GM21360 (cell line): ENCODE data around the gene PCARE.
"Not testable (repeated sequence)": the region's sequence is repeated elsewhere in the genome, so short reads cannot be mapped to it uniquely, and the experiment has no call there.

Experiments used
- ATAC-seq: cut with Tn5 transposase; IDR thresholded peaks from one replicate; pipeline ENCODE4 v1.9.1; 2021; ENCODE audit warnings: mild to moderate bottlenecking, moderate library complexity; ENCODE audit not compliant: unreplicated experiment

The PCARE gene

DNA sequence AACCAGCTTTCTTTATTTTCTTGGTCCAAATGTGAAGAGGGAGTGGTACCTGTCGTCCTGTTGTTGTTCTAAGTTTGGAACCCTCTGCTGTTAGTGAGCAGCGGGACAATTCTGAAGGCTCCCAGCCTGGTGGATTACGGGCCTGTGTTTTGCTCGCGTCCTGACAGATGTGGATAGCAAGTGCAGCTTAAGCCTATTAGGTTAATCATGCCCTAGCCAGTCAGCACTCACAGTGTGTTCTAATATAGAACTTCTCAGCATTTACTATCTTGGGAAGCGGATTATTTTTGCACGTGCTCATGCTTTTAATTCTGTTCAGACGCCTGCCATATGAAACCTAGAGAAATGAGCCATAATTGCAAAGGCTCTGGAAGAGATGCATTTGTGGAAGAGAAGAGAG, at the start of gene PCARE:
TSS of gene PCARE (minus strand) at position 113 of the 400 bp plus-strand sequence. CDS start 262 bp downstream, outside the sequence.
- ATAC-seq = no peak

- no peak for ATAC-seq
Observed at GRCh38 chr2:29123617-29124349, 49.5 kb upstream of the PCARE start.

DNA sequence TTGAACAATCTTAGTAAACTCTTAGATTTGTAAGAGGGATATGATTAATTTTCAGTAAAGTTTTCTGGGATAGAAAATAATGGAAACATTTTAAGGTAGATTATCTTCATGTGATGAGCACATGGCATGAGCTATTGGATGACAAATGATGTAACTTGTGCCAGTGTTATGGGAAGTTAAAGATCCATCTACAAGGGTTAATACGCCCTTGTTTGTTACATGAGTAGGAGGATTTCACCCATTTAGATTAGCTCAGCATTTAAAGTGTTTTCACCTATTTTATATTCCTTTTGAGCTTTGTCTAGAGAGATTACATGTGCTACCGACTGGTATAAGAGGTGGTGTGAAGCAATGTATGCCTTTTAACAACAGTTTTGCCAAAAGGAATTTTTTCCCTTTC, 46.5 kb upstream of the PCARE start:
- ATAC-seq = no peak

DNA sequence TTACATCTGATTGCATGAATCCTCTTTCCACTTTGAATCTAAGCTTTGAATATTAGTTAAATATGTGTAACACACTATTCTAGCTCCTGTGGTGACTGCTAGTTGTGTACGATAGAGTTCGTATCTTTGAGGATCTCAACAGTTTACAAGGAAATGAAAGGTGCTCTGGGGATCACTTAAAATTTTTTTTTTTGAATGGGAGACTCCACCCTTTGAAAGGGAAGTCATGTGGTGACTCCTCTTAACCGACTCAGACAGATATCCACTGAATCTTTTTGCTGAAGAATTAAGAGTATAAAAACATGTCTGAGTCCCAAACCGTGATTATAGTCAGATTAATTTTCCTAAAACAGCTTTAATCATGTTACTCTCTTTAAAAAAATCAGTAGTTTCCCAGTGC, 44.9 kb upstream of the PCARE start:
- no peak for ATAC-seq

GRCh38 chr2:29117636-29118303, 43.4 kb upstream of the PCARE start:
- no peak for ATAC-seq

GRCh38 chr2:29115797-29116781, 41.8 kb upstream of the PCARE start:
- peak; percentile 7 for ATAC-seq

DNA sequence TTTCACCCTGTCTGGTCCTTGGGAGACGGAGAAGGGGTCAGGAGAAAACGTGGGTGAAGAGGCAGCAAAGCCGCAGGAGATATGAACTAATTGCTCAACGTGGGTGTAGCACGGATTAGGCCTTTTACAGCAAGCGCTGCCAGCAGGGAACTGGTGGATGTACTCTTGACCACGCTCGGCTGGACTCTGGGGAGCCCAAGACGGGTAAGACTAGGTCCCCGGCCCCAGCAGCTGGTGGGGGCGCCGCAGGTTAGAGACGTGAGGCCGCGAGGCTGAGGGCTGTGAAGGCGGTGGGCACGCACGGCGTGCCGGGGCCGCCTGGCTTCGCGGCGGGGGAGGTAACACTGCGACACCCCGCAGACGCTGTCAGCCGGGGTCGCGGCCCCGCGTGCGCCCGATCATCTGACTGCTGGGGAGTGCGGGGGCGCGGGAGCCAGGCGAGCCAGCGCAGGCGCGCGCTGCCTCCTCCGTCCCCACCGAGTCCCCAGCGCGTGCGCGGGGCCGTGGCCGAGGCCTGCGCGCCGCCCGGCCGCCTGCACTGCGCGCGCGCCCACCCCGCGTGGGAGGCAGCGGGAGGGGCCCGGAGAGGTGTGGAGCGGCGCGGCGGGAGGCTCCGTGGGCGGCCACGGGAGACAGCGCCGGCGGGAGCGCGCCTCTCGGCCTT, 40.8 kb upstream of the PCARE start, which contains the start of gene CLIP4:
TSS of gene CLIP4 (plus strand) at position 470 of the 664 bp plus-strand sequence. CDS start 5,974 bp downstream, outside the sequence.
- ATAC-seq = peak; percentile 44

DNA sequence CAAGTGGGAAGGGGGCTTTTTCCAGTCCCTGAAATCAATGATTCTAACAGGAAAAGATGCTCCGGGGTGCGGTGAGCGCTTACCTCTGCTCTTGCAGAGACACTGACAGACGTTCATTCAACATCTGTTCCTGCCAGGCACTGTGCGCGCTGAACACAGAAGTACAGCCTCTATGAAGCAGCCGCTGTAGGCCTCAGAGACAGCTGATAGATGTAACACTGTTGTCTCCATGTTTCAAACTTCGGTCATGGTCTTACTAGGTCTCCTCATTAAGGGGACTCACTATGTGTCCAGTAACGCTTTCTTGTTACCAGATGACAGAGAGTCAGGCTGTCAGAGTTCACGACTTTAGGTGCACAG, 40.2 kb upstream of the PCARE start:
- no peak for ATAC-seq

DNA sequence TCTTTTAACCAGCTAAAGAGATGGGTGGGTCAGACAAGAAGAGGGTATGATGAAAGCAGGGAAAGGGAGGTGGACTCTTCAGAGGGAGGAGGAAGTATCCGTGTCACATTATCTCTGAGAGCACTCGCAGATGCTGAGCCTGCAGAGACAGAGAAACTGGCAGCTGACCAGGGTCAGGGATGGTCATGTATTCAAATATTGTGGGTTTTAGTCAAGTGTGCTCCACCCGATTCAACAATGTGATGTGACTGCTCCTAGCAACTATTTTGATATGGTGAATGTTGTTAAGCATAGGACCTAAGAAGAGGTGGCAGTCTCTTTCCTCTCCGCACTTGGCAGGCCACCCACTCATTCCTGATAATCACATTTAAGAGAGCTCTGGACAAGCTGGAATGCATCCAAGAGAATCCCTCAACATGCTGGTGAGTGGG, 39.6 kb upstream of the PCARE start:
- no peak for ATAC-seq

- ATAC-seq = no peak
Observed at GRCh38 chr2:29113027-29113686, 38.8 kb upstream of the PCARE start.

- ATAC-seq = no peak
Observed at GRCh38 chr2:29112379-29112778, 38.1 kb upstream of the PCARE start.

- no peak for ATAC-seq
Observed at GRCh38 chr2:29110916-29111535, 36.7 kb upstream of the PCARE start.

- no peak for ATAC-seq
Observed at GRCh38 chr2:29109246-29109645, 34.9 kb upstream of the PCARE start.

DNA sequence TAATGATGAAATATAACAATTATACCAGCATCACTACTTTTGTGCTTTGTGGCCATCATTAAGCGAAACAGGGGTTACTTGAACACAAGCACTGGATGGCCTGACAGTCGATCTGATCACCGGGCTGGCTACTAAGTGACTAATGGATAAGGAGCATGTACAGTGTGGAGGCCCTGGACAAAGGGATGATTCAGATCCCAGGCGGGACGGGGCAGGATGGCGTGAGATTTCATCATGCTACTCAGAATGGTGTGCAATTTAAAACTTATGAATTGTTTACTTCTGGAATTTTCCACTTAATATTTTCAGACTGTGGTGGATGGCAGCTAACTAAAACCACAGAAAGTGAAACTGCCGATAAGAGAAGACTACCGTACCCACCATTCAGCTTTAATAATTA, 33.9 kb upstream of the PCARE start:
- no peak for ATAC-seq

DNA sequence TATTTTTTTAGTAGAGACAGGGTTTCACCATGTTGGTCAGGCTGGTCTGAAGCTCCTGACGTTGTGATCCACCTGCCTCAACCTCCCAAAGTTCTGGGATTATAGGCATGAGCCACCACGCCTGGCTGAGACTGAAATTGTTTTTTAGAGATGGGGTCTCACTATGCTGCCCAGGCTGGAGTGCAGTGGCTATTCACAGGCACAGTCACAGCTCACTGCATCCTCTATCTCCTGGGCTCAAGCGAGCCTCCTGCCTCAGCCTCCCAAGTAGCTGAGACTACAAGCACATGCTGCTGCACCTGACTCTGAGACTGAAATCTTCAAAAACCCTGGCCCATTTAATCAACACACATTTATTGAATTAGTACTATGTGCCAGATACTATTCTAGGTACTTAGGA, 33.2 kb upstream of the PCARE start:
- not testable (repeated sequence) for ATAC-seq

- ATAC-seq = no peak
Observed at GRCh38 chr2:29106980-29107388, 32.7 kb upstream of the PCARE start.

DNA sequence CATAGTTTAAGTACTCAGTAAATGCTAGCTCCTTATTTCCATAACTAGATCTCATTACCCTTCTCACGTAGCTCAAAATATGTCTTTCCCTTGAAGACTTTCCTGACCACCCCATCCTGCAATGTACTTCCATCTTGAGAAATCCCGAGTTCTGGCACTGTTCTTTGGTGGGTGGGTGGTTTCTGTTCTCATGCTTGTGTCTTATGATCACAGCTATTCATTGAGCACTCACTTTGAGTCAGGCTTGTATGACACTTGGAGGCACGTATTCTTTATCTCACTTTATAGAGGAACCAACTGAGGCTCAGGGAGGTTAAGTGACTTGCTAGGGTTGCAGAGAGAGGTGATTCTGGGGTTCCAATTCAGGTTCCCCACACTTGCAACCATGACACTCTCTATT, 31.9 kb upstream of the PCARE start:
- ATAC-seq = no peak

- ATAC-seq = no peak
Observed at GRCh38 chr2:29105375-29105774, 31.1 kb upstream of the PCARE start.

GRCh38 chr2:29104688-29105087, 30.4 kb upstream of the PCARE start:
- ATAC-seq = no peak

GRCh38 chr2:29100564-29100963, 26.2 kb upstream of the PCARE start:
- ATAC-seq = no peak
